Neural progenitor cell (in vitro differentiated cells): ENCODE measurements around the gene FIP1L1. TPM values are rescaled to one million over a fixed set of nuclear protein-coding genes. Genes with fewer than 3 reads are reported as not detected.

ENCODE experiments used
- DNase-seq: peaks from one replicate; pipeline ENCODE4 v3.0.0-alpha.2; 2016; ENCODE audit warnings: low spot score
- H2AFZ ChIP-seq: fragments of 200-600 bp; sonication (generic); replicated peaks from 2 replicates; pipeline ENCODE4 v1.6.1; 2016; ENCODE audit warnings: antibody characterized with exemption
- H3F3A ChIP-seq: fragments of 200-600 bp; sonication (generic); 2 replicates; pipeline ENCODE4 v1.6.1; 2016; ENCODE audit warnings: antibody characterized with exemption, low read depth
- H3K27ac ChIP-seq: fragments of 200-600 bp; sonication (generic); 2 replicates; pipeline ENCODE4 v1.5.1; 2016; ENCODE audit warnings: mild to moderate bottlenecking
- H3K27me3 ChIP-seq: fragments of 200-600 bp; sonication (generic); 2 replicates; pipeline ENCODE4 v1.6.1; 2016; ENCODE audit warnings: mild to moderate bottlenecking, moderate library complexity
- H3K36me3 ChIP-seq: fragments of 200-600 bp; sonication (generic); 2 replicates; pipeline ENCODE4 v1.5.1; 2016
- H3K4me1 ChIP-seq: fragments of 200-600 bp; sonication (generic); 2 replicates; pipeline ENCODE4 v1.6.1; 2016; ENCODE audit warnings: mixed run types
- H3K4me2 ChIP-seq: fragments of 200-600 bp; sonication (generic); 2 replicates; pipeline ENCODE4 v1.6.1; 2016
- H3K4me3 ChIP-seq: fragments of 200-600 bp; sonication (generic); 2 replicates; pipeline ENCODE4 v1.5.1; 2016
- H3K79me2 ChIP-seq: fragments of 200-600 bp; sonication (generic); 2 replicates; pipeline ENCODE4 v1.6.1; 2016; ENCODE audit warnings: low read depth
- H3K9ac ChIP-seq: fragments of 200-600 bp; sonication (generic); 2 replicates; pipeline ENCODE4 v1.6.1; 2016
- H3K9me3 ChIP-seq: fragments of 200-600 bp; sonication (generic); 2 replicates; pipeline ENCODE4 v1.5.1; 2016; ENCODE audit warnings: low read depth
- H4K20me1 ChIP-seq: fragments of 200-600 bp; sonication (generic); 2 replicates; pipeline ENCODE4 v1.6.1; 2016; ENCODE audit warnings: low read depth
- H3K27ac Mint-ChIP-seq: 3 replicates; pipeline ENCODE4 v1.8.0; 2021; ENCODE audit warnings: mixed read lengths
- H3K27me3 Mint-ChIP-seq: 2 replicates; pipeline ENCODE4 v1.8.0; 2022; ENCODE audit warnings: low read depth, mild to moderate bottlenecking, inconsistent platforms, moderate library complexity, mixed read lengths; ENCODE audit not compliant: insufficient read depth
- H3K36me3 Mint-ChIP-seq: 3 replicates; pipeline ENCODE4 v1.8.0; 2021; ENCODE audit warnings: mixed read lengths
- H3K4me1 Mint-ChIP-seq: 3 replicates; pipeline ENCODE4 v1.8.0; 2021; ENCODE audit warnings: mixed read lengths
- H3K4me3 Mint-ChIP-seq: 3 replicates; pipeline ENCODE4 v1.8.0; 2021; ENCODE audit warnings: mild to moderate bottlenecking, moderate library complexity, mixed read lengths
- H3K9me3 Mint-ChIP-seq: 3 replicates; pipeline ENCODE4 v1.8.0; 2020; ENCODE audit warnings: mixed read lengths
- EZH2 ChIP-seq: fragments of 200-600 bp; sonication (generic); IDR thresholded peaks from 2 replicates; pipeline ENCODE4 v1.6.1; 2017; ENCODE audit warnings: antibody characterized with exemption, mild to moderate bottlenecking, moderate library complexity
- EZH2phosphoT487 ChIP-seq: fragments of 200-600 bp; sonication (generic); IDR thresholded peaks from 2 replicates; pipeline ENCODE4 v1.6.1; 2017; ENCODE audit warnings: antibody characterized with exemption
- total RNA-seq: library from RNA; depleted of rRNA; stranded (reverse); fragments of >200 nt; gene quantifications from 2 replicates; pipeline ENCODE4 v1.2.3, GENCODE V29; 2015; ENCODE audit warnings: low replicate concordance
- TF ChIP-seq, protein P1 (sequence below): fragments of 200-600 bp; sonication (generic); IDR thresholded peaks from 2 replicates; pipeline ENCODE4 v1.5.1; 2017; ENCODE audit warnings: antibody characterized with exemption, mild to moderate bottlenecking

FIP1L1 gene
- total RNA-seq, 1 donor from 2014 or later, result 88.5 TPM

DNA sequence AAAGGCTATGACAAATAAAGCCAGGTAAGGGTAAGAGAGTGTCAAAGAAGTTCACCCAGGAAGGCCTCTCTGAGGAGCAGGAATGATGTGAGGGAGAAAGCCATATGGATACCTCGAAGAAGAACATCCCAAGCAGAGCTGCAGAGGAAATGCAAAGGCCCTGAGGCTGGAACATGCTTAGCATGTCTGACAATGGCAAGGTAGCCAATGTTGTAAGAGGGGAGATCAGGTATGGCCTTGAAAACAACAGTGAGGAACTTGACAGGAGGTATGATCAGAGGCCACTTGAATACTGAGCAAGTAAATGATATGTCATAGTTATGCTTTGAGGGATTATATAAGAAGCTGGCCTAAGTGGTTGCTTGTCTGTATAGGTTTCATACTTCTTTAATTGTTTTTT, 15.3 kb upstream of the FIP1L1 start:
- H3K9me3 ChIP-seq, result no peaks in the 10 kb centered on the region
- H3K9me3 Mint-ChIP-seq, result no peaks in the 10 kb centered on the region

DNA sequence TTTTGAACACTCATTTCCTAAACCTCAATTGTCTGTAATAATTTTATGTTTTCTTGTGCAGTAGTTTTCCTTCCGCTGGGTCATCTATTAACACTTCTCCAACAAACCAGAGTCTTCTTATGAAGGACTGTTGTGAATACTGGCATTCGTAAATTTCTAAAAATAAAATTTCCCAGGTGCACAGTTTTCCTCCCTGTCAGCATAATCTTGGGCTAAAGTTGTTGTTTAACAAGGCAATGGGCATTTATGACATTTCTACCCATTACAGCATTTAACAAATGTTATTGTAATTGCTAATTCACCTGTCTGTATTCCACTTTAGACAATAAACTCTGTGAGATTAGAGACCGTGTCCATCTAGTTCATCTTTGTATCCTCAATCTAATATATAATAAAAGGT, 12.8 kb upstream of the FIP1L1 start:
- H3K36me3 Mint-ChIP-seq, result no peaks in the 10 kb centered on the region

More for the DNA sequence above, 15.3 kb upstream of the FIP1L1 start:
- no peak overlapping the region for H3K9ac ChIP-seq
- H3K27ac Mint-ChIP-seq, result no peak overlapping the region
- H3K4me1 Mint-ChIP-seq, result peaks cover 21% of the 10 kb centered on the region
- H3K27ac ChIP-seq, result no peak overlapping the region
- peaks cover 8% of the 10 kb centered on the region for H3K4me1 ChIP-seq
- H3K27me3 Mint-ChIP-seq, result no peaks in the 10 kb centered on the region
- H3F3A ChIP-seq, result peaks cover 5% of the 10 kb centered on the region
- no peaks in the 10 kb centered on the region for H4K20me1 ChIP-seq
- no peak overlapping the region for H3K4me3 ChIP-seq
- no peaks in the 10 kb centered on the region for H3K36me3 ChIP-seq
- no peak overlapping the region for H2AFZ ChIP-seq
- no peaks in the 10 kb centered on the region for H3K79me2 ChIP-seq
- no peak overlapping the region for H3K4me3 Mint-ChIP-seq
- no peaks in the 10 kb centered on the region for H3K36me3 Mint-ChIP-seq
- DNase-seq, result no peak
- TF ChIP-seq, protein P1, sequence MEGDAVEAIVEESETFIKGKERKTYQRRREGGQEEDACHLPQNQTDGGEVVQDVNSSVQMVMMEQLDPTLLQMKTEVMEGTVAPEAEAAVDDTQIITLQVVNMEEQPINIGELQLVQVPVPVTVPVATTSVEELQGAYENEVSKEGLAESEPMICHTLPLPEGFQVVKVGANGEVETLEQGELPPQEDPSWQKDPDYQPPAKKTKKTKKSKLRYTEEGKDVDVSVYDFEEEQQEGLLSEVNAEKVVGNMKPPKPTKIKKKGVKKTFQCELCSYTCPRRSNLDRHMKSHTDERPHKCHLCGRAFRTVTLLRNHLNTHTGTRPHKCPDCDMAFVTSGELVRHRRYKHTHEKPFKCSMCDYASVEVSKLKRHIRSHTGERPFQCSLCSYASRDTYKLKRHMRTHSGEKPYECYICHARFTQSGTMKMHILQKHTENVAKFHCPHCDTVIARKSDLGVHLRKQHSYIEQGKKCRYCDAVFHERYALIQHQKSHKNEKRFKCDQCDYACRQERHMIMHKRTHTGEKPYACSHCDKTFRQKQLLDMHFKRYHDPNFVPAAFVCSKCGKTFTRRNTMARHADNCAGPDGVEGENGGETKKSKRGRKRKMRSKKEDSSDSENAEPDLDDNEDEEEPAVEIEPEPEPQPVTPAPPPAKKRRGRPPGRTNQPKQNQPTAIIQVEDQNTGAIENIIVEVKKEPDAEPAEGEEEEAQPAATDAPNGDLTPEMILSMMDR, result no peak
- no peak for TF ChIP-seq EZH2phosphoT487
- TF ChIP-seq EZH2, result no peak
- no peak overlapping the region for H3K4me2 ChIP-seq
- peaks cover 7% of the 10 kb centered on the region for H3K27me3 ChIP-seq

DNA sequence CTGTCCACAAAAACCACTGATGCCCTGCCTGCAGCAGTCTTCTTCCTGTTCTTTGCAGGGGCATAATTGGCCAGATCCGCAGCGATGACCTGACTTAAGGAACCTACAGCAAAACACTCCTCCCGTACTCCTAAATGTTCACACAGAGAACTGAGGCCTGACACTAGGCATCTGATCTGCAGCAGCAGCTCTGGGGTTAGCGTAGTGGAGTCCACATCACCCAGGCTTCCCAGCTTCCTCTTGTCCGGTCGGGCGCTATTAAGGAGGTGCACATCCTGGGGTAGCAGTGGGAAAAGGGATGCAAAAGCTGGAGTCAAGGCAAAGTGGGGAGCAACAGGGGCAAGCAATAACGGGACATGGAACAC, 12.3 kb upstream of the FIP1L1 start:
- peaks cover 4% of the 10 kb centered on the region for H3K27me3 Mint-ChIP-seq
- no peaks in the 10 kb centered on the region for H3K36me3 Mint-ChIP-seq
- Histone ChIP-seq H3F3A (peaks cover 5% of the 10 kb centered on the region), H3K79me2 (no peaks in the 10 kb centered on the region), H3K4me2 (peak overlapping the region; percentile 97), H4K20me1 (no peaks in the 10 kb centered on the region), H3K4me1 (peaks cover 8% of the 10 kb centered on the region), H3K36me3 (no peaks in the 10 kb centered on the region), H3K9ac (peak overlapping the region; percentile 12), H2AFZ (peak overlapping the region; percentile 97), H3K27ac (no peak overlapping the region), H3K27me3 (peaks cover 37% of the 10 kb centered on the region), H3K9me3 (no peaks in the 10 kb centered on the region), H3K4me3 (peak overlapping the region; percentile 71)
- no peak overlapping the region for H3K27ac Mint-ChIP-seq
- no peak for TF ChIP-seq EZH2phosphoT487
- TF ChIP-seq, protein P1, result no peak
- TF ChIP-seq EZH2, result no peak
- H3K4me3 Mint-ChIP-seq, result peak overlapping the region; percentile 93
- H3K4me1 Mint-ChIP-seq, result peaks cover 21% of the 10 kb centered on the region
- peak; percentile 37 for DNase-seq
- H3K9me3 Mint-ChIP-seq, result no peaks in the 10 kb centered on the region

More for the DNA sequence above, 12.8 kb upstream of the FIP1L1 start:
- Histone ChIP-seq H3K27ac (no peak overlapping the region), H3K9ac (no peak overlapping the region), H3K36me3 (no peaks in the 10 kb centered on the region), H2AFZ (peak overlapping the region; percentile 97), H3K4me3 (peak overlapping the region; percentile 71), H3K9me3 (no peaks in the 10 kb centered on the region), H3K4me1 (peaks cover 8% of the 10 kb centered on the region), H3K79me2 (no peaks in the 10 kb centered on the region), H3K4me2 (peak overlapping the region; percentile 97), H4K20me1 (no peaks in the 10 kb centered on the region), H3K27me3 (peaks cover 33% of the 10 kb centered on the region), H3F3A (peaks cover 5% of the 10 kb centered on the region)
- H3K4me3 Mint-ChIP-seq, result peak overlapping the region; percentile 93
- H3K9me3 Mint-ChIP-seq, result no peaks in the 10 kb centered on the region
- H3K4me1 Mint-ChIP-seq, result peaks cover 21% of the 10 kb centered on the region
- H3K27ac Mint-ChIP-seq, result no peak overlapping the region
- no peak for DNase-seq
- TF ChIP-seq EZH2phosphoT487 (no peak), EZH2 (no peak)
- TF ChIP-seq, protein P1, result no peak
- peaks cover 4% of the 10 kb centered on the region for H3K27me3 Mint-ChIP-seq
